SK-N-SH treated with all-trans-retinoic acid at 6 μM for 48 hours (cell line): ENCODE data around the gene WWTR1.

Experiments
- ATAC-seq: fragments of 200-7000 bp; cut with Tn5 transposase; 3 replicates; pipeline ENCODE4 v1.9.1; 2020; ENCODE audit warnings: mild to moderate bottlenecking, moderate library complexity
- ARNTL ChIP-seq: fragments of 450-650 bp; formaldehyde crosslinking; IDR thresholded peaks from 2 replicates; pipeline ENCODE4 v1.5.0; 2020; ENCODE audit warnings: low read depth, mild to moderate bottlenecking, moderate library complexity, borderline replicate concordance
- BACH2 ChIP-seq: fragments of 250-450 bp; sonication (Bioruptor Pico); IDR thresholded peaks from 2 replicates; pipeline ENCODE4 v1.9.0; 2021; ENCODE audit warnings: mild to moderate bottlenecking, borderline replicate concordance
- CSDC2 ChIP-seq: fragments of 250-450 bp; sonication (Bioruptor Pico); IDR thresholded peaks from 2 replicates; pipeline ENCODE4 v1.5.0; 2020; ENCODE audit warnings: mild to moderate bottlenecking, moderate library complexity
- ESRRG ChIP-seq: fragments of 250-450 bp; sonication (Bioruptor Pico); IDR thresholded peaks from 2 replicates; pipeline ENCODE4 v1.6.1; 2021; ENCODE audit warnings: mild to moderate bottlenecking
- GLIS3 ChIP-seq: fragments of 250-450 bp; sonication (Bioruptor Pico); IDR thresholded peaks from 2 replicates; pipeline ENCODE4 v1.5.0; 2020; ENCODE audit warnings: mild to moderate bottlenecking, moderate library complexity
- ISL1 ChIP-seq: fragments of 250-450 bp; sonication (Bioruptor Pico); IDR thresholded peaks from 2 replicates; pipeline ENCODE4 v2.1.2; 2022; ENCODE audit warnings: mild to moderate bottlenecking, moderate library complexity
- OSR1 ChIP-seq: fragments of 250-450 bp; sonication (Bioruptor Pico); IDR thresholded peaks from 2 replicates; pipeline ENCODE4 v1.8.0; 2022; ENCODE audit warnings: moderate library complexity, mild to moderate bottlenecking, inconsistent platforms
- PATZ1 ChIP-seq: fragments of 250-450 bp; sonication (Bioruptor Pico); IDR thresholded peaks from 2 replicates; pipeline ENCODE4 v1.8.0; 2020; ENCODE audit warnings: mild to moderate bottlenecking, moderate library complexity, borderline replicate concordance
- POU6F1 ChIP-seq: fragments of 250-450 bp; sonication (Bioruptor Pico); IDR thresholded peaks from 2 replicates; pipeline ENCODE4 v1.8.0; 2021; ENCODE audit warnings: low read depth, mild to moderate bottlenecking, moderate library complexity, borderline replicate concordance
- PPARA ChIP-seq: fragments of 250-450 bp; sonication (Bioruptor Pico); IDR thresholded peaks from 2 replicates; pipeline ENCODE4 v1.5.0; 2020; ENCODE audit warnings: mild to moderate bottlenecking, borderline replicate concordance
- RARB ChIP-seq: fragments of 250-450 bp; sonication (Bioruptor Pico); IDR thresholded peaks from 2 replicates; pipeline ENCODE4 v1.8.0; 2021; ENCODE audit warnings: mild to moderate bottlenecking, moderate library complexity
- SNAI2 ChIP-seq: fragments of 250-450 bp; sonication (Bioruptor Pico); IDR thresholded peaks from 2 replicates; pipeline ENCODE4 v1.5.0; 2020; ENCODE audit warnings: mild to moderate bottlenecking, moderate library complexity
- TCF4 ChIP-seq: fragments of 250-450 bp; sonication (Bioruptor Pico); IDR thresholded peaks from 2 replicates; pipeline ENCODE4 v1.8.0; 2021; ENCODE audit warnings: mild to moderate bottlenecking, moderate library complexity, borderline replicate concordance
- TOX ChIP-seq: fragments of 250-450 bp; sonication (Bioruptor Pico); IDR thresholded peaks from 2 replicates; pipeline ENCODE4 v1.8.0; 2021; ENCODE audit warnings: mild to moderate bottlenecking, moderate library complexity, borderline replicate concordance
- TSHZ2 ChIP-seq: fragments of 250-450 bp; sonication (Bioruptor Pico); IDR thresholded peaks from 2 replicates; pipeline ENCODE4 v1.5.0; 2020; ENCODE audit warnings: mild to moderate bottlenecking, moderate library complexity
- ZC3H10 ChIP-seq: fragments of 250-450 bp; sonication (Bioruptor Pico); IDR thresholded peaks from 2 replicates; pipeline ENCODE4 v1.5.1; 2021; ENCODE audit warnings: mild to moderate bottlenecking, moderate library complexity
- ZFP3 ChIP-seq: fragments of 250-450 bp; sonication (Bioruptor Pico); IDR thresholded peaks from 2 replicates; pipeline ENCODE4 v1.5.0; 2020; ENCODE audit warnings: mild to moderate bottlenecking, moderate library complexity
- ZFP30 ChIP-seq: fragments of 450-650 bp; formaldehyde crosslinking; IDR thresholded peaks from 2 replicates; pipeline ENCODE4 v1.5.0; 2022; ENCODE audit warnings: mild to moderate bottlenecking, moderate library complexity
- ZNF565 ChIP-seq: fragments of 450-650 bp; formaldehyde crosslinking; conservative IDR thresholded peaks from 2 replicates; pipeline ENCODE4 v1.5.0; 2020; ENCODE audit warnings: low read depth, mild to moderate bottlenecking, moderate library complexity
- ZNF70 ChIP-seq: fragments of 450-650 bp; formaldehyde crosslinking; IDR thresholded peaks from 2 replicates; pipeline ENCODE4 v1.5.0; 2020; ENCODE audit warnings: mild to moderate bottlenecking, moderate library complexity
- ZNF8 ChIP-seq: fragments of 450-650 bp; formaldehyde crosslinking; IDR thresholded peaks from 2 replicates; pipeline ENCODE4 v1.5.0; 2020; ENCODE audit warnings: mild to moderate bottlenecking, moderate library complexity
- TF ChIP-seq, protein P1 (sequence below): fragments of 250-450 bp; sonication (Bioruptor Pico); IDR thresholded peaks from 2 replicates; pipeline ENCODE4 v1.5.1; 2021; ENCODE audit warnings: mild to moderate bottlenecking, moderate library complexity

Gene WWTR1

DNA sequence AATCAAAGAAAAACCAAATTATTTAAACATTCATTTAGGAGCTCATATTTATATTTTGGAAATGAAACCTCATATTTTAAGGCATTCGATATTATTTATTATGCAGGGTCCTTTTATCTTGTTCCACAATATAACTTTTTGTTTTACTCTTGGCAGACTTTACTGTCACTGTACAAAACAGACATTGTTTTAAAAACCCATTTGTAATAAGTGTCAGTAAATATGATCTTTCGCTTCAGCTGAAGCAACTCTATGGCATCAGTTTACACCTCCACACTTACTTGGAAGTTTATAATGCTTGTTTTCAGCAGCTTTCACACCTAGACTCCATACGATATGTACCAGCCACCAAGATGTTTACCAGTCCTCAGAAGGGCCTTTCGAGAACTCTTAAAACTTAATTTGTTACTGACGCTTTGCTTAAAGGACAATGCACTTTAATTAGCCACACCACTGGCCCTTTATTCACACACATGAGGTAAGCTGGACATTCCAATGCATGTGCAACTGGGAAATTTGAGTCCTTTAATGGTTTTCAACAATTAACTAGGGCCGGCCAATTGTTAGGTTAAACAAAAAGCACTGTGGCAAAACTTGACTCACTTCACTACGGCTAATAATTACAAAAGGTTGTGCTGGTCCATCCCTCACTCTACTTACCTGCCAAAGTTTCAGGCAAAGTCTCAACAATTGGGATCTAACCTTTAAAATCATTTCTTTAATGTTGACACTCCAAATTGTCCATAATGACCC, 16.7 kb downstream of the WWTR1 start:
- ATAC-seq: no peak
- TF ChIP-seq RARB (CRISPR knock-in tag) (no peak), ZNF565 (CRISPR knock-in tag) (no peak), PPARA (CRISPR knock-in tag) (no peak), ISL1 (no peak), ARNTL (CRISPR knock-in tag) (no peak), ZNF70 (CRISPR knock-in tag) (no peak), GLIS3 (CRISPR knock-in tag) (no peak), PATZ1 (CRISPR knock-in tag) (no peak), BACH2 (CRISPR knock-in tag) (no peak), ZNF8 (CRISPR knock-in tag) (no peak), SNAI2 (CRISPR knock-in tag) (no peak), TCF4 (CRISPR knock-in tag) (no peak), TOX (CRISPR knock-in tag) (no peak), TSHZ2 (no peak), ZC3H10 (CRISPR knock-in tag) (no peak), CSDC2 (CRISPR knock-in tag) (no peak), POU6F1 (CRISPR knock-in tag) (no peak), OSR1 (CRISPR knock-in tag) (no peak)
- TF ChIP-seq, protein P1, sequence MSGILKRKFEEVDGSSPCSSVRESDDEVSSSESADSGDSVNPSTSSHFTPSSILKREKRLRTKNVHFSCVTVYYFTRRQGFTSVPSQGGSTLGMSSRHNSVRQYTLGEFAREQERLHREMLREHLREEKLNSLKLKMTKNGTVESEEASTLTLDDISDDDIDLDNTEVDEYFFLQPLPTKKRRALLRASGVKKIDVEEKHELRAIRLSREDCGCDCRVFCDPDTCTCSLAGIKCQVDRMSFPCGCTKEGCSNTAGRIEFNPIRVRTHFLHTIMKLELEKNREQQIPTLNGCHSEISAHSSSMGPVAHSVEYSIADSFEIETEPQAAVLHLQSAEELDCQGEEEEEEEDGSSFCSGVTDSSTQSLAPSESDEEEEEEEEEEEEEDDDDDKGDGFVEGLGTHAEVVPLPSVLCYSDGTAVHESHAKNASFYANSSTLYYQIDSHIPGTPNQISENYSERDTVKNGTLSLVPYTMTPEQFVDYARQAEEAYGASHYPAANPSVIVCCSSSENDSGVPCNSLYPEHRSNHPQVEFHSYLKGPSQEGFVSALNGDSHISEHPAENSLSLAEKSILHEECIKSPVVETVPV (CRISPR knock-in tag): no peak
- TF ChIP-seq, all 23 proteins: peak for 0

GRCh38 chr3:149639093-149639486, 18.7 kb downstream of the WWTR1 start:
- TF ChIP-seq CSDC2 (CRISPR knock-in tag): no peak
- TF ChIP-seq ESRRG (CRISPR knock-in tag): no peak
- no peak for TF ChIP-seq SNAI2 (CRISPR knock-in tag)
- no peak for TF ChIP-seq BACH2 (CRISPR knock-in tag)
- TF ChIP-seq TCF4 (CRISPR knock-in tag): no peak
- TF ChIP-seq, protein P1 (CRISPR knock-in tag): no peak
- TF ChIP-seq ZNF565 (CRISPR knock-in tag): no peak
- no peak for TF ChIP-seq TOX (CRISPR knock-in tag)
- TF ChIP-seq PPARA (CRISPR knock-in tag): no peak
- no peak for TF ChIP-seq ZFP30
- TF ChIP-seq OSR1 (CRISPR knock-in tag): no peak
- TF ChIP-seq ZFP3 (CRISPR knock-in tag): no peak
- TF ChIP-seq RARB (CRISPR knock-in tag): no peak
- TF ChIP-seq GLIS3 (CRISPR knock-in tag): no peak
- ATAC-seq: peak; percentile 61
